Measurements from ENCODE around the gene DERA. TPM values are rescaled to one million over a fixed set of nuclear protein-coding genes. Genes with fewer than 3 reads are reported as not detected.

Gene DERA
- total RNA-seq, 4 donors from 2014 or later, result 33.0 to 49.1 (median 43.4) TPM

DNA sequence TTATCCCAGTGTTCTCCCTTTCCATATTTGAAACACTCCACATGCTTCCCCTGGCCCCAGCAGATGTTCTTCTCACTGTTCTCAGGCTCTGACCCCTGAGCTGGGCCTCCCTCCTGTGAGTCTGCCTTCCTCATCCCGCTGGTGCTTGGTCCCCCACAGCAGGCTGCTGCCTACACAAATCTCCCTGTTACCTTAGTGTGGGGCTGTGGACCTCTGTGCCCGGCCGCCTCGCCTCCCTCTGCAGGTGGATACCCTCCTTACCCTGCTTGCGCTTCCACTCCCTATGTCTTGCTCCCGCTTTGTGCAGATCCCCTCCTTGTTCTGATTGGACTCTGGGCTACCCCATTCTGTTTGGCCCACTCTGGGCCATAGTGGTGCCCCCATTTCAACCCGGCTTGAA lies 6.9 kb downstream of the DERA start:
- TF ChIP-seq, protein P1, sequence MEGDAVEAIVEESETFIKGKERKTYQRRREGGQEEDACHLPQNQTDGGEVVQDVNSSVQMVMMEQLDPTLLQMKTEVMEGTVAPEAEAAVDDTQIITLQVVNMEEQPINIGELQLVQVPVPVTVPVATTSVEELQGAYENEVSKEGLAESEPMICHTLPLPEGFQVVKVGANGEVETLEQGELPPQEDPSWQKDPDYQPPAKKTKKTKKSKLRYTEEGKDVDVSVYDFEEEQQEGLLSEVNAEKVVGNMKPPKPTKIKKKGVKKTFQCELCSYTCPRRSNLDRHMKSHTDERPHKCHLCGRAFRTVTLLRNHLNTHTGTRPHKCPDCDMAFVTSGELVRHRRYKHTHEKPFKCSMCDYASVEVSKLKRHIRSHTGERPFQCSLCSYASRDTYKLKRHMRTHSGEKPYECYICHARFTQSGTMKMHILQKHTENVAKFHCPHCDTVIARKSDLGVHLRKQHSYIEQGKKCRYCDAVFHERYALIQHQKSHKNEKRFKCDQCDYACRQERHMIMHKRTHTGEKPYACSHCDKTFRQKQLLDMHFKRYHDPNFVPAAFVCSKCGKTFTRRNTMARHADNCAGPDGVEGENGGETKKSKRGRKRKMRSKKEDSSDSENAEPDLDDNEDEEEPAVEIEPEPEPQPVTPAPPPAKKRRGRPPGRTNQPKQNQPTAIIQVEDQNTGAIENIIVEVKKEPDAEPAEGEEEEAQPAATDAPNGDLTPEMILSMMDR (IDR thresholded peaks at IDR 0.05; ENCODE audit: low read depth), result no peak

DNA sequence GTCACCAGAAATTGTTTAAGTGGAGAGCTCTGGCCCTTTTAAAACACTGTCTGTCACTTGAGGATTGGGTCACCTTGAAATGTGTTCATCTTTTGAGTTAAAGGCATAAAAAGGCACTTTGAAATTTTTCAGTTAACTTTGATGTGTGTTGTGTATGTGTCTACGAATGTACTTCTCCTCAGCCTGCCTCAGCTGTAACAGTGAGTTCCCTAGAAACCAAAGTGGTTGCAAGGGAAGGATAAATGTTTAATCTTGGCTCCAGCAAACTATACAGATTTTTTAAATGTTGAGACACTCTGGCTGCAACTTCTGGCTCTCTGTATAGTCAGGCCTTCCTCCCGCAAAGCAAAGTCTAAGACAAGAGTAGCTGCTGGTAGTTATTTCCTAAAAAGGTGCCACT lies 8.3 kb downstream of the DERA start:
- TF ChIP-seq, protein P1 (IDR thresholded peaks at IDR 0.05; ENCODE audit: low read depth), result no peak

DNA sequence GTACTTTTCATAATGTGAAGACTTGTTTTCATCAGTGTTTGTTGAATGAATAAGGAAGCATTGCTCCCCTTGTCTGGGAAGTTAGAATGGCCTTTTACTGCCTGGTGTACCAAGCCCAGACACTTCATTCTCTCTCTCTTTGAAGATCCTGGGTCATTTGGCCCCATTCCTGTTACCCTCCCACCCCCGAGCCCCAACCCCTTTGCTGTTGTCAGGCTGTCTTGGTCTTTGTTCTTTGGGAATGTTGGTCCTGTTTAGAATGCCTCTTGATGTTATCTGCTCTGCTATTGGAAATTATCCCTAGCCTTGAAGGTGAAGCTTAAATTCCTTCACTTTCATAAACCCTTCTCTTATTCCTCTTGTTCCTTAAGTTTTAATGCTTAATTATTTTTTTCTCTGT lies 13.8 kb downstream of the DERA start:
- TF ChIP-seq, protein P1 (IDR thresholded peaks at IDR 0.05; ENCODE audit: low read depth), result no peak

DNA sequence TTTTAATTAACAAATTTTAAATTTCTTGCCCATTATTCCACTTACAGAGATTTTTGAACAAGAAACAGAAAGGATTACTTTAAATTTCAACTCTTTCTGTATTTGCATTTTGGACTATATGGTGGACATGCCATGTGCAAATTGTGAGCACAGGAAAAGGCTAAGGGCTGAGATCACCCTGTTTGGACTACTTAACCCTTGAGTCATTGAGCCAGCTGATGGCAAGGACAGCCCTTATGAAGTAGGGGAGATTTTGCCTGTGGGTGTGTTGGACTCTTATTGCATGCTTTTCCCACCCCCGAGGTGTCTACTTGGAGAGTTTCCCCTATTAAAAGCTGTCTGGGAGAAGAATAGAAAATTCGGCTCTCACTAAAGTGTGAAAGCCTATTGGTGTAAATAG lies 17.2 kb downstream of the DERA start:
- TF ChIP-seq, protein P1 (IDR thresholded peaks at IDR 0.05; ENCODE audit: low read depth), result no peak

DNA sequence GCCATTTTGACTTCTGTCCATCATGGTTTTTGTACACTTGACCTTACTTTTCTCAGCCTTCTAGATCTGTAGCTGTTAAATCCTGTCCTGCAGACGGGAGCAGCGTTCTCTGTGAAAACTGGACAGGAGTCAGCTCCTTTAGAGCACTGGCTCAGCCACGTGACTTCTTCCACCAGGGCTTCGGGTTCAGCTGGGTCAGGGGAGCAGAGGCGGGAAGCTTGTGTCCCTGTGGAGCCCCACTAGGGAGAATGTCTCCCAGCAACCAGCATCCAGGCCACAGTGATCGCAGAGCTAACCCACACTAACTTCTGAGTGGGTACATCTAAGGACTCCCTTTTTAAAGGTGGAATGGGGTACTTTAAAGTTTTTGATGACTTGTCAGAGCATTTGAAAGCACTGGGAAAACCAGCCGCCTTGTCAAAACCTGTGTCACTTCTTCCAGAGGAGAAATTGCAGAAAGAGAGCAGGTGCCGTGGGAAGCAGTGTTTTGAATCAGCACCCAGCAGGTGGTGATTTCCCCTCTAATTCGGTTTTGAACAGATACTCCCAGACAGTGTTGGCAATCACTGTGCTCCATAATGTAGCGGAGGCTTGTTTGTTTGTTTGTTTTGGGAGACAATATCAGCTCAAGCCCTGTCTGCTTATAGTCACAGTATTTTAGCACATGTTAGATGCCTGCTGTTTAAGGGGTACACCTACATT lies 17.9 kb downstream of the DERA start:
- TF ChIP-seq, protein P1 (IDR thresholded peaks at IDR 0.05; ENCODE audit: low read depth), result no peak

DNA sequence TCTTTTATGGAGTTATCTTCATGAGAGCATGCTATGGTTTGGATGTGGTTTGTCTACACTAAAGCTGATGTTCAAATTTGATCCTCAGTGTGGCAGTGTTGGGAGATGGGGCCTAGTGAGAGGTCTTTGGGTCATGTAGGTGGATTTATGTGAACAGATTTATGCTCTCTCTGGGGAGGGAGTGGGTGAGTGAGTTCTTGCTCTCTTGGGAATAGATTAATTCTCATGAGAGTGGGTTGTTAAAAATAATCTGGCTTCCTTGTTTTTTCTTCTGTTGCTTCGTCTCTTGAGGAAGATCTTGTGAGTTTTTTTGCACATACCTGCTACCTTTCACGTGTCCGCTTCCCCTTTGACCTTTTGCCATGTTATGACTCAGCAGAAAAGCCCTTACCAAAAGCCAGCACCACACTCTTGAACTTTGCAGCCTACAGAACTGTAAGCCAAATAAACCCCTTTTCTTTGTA lies 20.5 kb downstream of the DERA start:
- TF ChIP-seq, protein P1 (IDR thresholded peaks at IDR 0.05; ENCODE audit: low read depth), result no peak

DNA sequence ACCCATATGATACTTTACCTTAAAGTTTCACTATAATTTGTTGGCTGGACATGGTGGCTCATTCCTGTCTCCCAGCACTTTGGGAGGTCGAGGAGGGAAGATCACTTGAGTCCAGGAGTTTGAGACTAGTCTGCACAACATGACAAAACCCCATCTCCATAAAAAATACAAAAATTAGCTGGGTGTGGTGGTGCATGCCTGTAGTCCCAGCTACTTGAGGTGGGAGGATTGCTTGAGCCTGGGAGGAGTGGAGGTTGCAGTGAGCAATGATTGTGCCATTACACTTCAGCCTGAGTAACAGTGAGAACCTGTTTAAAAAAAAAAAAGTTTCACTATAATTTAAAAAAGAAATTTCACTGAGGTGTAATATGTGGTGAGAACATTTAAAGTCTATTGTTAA lies 21.2 kb downstream of the DERA start:
- TF ChIP-seq, protein P1 (IDR thresholded peaks at IDR 0.05; ENCODE audit: low read depth), result no peak
